HL-60 (cell line): ENCODE results near the gene GPR107.

Experiments used
- GABPA ChIP-seq: IDR thresholded peaks from 2 replicates; pipeline ENCODE4 v1.6.1; 2012; ENCODE audit warnings: low read depth
- POLR2AphosphoS5 ChIP-seq: IDR thresholded peaks from 2 replicates; pipeline ENCODE4 v1.6.1; 2012; ENCODE audit warnings: low read depth
- TF ChIP-seq, protein P1 (sequence below): IDR thresholded peaks from one replicate; pipeline ENCODE4 v1.5.1; 2011; ENCODE audit warnings: low read length, control low read depth, inconsistent platforms; ENCODE audit not compliant: insufficient read depth

DNA sequence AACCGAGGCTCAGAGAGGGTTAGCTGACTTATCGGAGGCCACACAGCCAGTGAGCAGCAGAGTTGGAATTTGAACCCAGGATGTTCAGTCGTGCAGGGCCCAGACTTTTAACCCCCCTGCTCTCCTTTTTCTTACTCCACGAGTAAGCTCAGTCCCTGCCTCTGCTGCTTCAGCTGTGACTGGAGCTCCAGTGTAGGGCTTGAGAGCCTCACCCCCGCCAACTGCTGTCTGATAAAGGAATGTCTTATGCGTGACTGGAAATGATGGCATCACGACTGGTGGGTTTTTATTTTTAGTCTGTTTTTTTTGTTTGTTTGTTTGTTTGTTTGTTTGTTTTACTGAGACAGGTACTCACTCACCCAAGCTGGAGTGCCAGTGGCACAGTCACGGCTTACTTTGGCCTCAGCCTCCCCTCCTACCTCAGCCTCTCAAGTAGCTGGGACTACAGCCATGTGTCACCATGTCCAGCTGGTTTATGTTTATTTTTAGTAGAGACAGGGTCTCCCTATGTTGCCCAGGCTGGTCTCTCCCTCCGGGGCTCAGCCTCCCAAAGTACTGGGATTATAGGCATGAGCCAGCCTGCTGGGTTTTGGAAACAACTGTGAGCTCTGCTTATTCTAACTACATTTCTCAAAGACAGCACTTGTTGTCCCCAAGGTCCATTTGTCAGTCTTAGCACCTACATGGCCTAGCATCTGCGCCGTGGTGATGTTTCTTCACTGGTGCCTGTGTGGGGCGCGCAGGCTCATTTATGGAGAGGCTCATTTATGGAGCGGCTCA, 66.0 kb downstream of the GPR107 start:
- TF ChIP-seq, protein P1, sequence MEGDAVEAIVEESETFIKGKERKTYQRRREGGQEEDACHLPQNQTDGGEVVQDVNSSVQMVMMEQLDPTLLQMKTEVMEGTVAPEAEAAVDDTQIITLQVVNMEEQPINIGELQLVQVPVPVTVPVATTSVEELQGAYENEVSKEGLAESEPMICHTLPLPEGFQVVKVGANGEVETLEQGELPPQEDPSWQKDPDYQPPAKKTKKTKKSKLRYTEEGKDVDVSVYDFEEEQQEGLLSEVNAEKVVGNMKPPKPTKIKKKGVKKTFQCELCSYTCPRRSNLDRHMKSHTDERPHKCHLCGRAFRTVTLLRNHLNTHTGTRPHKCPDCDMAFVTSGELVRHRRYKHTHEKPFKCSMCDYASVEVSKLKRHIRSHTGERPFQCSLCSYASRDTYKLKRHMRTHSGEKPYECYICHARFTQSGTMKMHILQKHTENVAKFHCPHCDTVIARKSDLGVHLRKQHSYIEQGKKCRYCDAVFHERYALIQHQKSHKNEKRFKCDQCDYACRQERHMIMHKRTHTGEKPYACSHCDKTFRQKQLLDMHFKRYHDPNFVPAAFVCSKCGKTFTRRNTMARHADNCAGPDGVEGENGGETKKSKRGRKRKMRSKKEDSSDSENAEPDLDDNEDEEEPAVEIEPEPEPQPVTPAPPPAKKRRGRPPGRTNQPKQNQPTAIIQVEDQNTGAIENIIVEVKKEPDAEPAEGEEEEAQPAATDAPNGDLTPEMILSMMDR = no peak
- TF ChIP-seq GABPA (no peak), POLR2AphosphoS5 (no peak)
